GM21786 (cell line): ENCODE data around the gene PARP16.

ENCODE experiments used
- ATAC-seq: cut with Tn5 transposase; IDR thresholded peaks from one replicate; pipeline ENCODE4 v1.9.1; 2021; ENCODE audit not compliant: unreplicated experiment

The PARP16 gene, protein sequence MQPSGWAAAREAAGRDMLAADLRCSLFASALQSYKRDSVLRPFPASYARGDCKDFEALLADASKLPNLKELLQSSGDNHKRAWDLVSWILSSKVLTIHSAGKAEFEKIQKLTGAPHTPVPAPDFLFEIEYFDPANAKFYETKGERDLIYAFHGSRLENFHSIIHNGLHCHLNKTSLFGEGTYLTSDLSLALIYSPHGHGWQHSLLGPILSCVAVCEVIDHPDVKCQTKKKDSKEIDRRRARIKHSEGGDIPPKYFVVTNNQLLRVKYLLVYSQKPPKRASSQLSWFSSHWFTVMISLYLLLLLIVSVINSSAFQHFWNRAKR

DNA sequence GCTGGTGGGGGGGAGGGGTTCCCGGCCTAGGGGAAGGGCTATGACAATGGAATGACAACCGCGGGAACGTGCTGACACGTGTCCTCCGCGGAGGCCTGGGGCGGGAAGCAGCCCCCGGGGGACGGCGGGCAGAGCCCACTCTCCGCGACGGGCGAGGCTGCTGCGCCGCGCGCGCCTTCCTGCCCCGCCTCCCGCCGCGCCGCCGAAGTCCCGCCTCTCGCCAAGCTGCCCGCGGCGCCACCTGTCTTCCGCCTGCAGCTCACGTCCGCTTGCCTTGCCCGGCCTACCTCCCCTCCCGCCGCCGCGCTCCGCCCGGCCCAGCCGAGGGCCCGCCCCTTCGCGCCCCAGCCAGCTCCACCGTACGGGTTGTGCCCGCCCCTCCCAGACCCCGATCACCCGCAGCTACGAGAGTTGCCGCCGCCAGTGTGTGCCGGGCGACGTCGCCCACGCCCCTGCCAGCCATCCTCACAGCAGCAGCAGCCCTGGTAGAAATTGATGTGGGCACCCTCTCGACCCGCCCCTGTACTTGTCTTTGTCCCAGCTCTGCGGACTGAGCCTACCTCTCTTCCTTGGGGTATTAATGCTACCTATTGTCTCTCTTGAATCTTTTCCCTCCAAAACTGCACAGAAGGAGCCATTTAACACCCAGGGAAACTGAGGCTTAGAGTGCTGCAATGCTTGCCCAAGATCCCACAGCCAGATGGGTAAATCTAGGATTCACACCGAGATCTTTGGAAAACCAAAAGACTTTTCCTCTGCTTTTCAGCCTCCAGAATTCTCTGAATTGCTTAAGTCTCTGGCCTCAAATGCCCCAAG is at the start of gene PARP16:
Gene PARP16 (minus strand): TSS at position 180 of the 816 bp plus-strand sequence. CDS start 457 bp downstream, outside the sequence.
- ATAC-seq, result peak; percentile 93

DNA sequence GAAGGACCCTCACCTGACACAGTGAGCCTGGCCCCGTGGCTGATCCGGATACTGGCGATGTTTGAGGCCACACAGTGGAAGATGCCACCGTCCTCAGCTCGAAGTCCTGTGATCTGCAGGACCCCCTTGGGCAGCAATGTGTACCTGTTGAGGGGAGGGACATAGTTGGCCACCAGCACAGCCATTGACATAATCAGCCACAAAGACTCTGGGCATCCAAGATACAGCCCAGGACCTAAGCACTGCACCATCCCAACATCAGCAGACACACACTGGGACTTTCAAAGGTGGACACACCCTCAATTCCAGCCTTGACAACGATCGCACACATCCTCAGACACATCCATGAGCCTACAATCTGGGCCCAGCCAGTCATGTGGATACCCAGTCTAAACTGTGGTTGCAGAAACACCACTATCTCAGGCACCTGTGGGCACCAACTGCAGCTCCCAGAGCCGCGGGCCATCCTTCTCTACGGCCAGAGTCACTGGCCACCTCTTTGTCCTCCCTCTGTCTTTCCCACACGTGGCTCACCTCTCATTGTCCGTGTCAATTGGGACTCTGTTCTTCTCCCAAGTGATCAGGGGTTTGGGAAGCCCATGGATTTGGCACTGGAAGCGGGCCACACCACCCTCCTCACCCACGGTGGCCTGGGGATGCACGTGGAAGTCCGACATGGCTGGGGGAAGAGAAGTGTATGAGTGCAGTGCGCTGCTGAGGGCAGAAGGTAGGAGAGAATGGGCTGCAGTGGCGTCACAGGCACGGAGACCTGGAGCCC is 48.8 kb upstream of the PARP16 start:
- ATAC-seq, result no peak

GRCh38 chr15:65334586-65335231 is 48.0 kb upstream of the PARP16 start:
- no peak for ATAC-seq

DNA sequence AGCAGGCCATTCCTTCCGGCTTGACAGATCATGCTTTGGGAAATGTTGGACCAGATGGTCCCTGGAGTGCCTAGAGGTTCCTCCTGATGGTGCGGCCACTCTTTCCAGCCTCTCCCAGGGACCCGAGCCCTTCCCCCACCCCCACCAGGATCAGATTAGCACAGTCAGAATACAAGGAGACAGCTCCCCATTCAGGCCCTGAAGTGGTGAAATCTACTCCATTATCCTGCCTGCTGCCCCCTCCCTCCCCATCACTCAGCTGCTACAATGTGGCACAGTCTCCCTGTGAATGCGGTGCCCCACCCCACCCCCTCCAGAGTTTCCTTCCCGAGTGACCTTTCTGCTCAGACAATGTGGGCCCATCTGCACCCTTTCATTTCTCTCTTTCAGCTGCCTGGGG is 47.2 kb upstream of the PARP16 start:
- ATAC-seq, result no peak

DNA sequence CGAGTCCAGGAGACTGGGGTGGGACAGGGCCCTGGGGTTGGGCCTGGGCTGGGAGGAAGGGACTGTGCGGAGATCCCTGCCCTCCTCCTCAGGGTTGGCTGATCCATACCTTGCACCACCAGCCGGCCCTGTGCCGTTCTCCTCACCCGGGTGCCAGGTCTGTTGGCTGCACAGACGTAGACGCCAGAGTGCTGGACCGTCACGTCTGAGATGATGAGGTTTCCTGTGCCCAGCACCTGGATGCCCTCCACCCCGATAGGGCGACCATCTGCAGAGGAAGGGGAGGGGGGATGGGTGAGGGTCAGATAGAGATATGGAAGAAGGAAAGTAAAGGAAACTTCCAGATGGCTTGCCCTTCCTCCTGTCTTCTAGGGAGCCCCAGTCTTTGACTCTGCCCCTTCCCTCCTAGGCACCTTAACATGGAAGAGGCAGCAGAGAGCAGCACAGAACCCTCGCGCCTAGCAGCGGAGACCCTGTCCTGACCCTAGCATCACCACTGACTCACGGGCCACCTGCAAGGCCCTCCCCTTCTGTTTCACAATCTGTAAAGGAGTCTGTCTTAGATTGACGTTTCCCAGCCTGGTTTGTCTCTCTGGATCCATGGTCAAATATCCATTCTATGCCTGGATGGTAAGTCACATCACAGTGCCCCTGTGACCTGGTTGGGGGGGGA is 46.6 kb upstream of the PARP16 start:
- ATAC-seq, result no peak

DNA sequence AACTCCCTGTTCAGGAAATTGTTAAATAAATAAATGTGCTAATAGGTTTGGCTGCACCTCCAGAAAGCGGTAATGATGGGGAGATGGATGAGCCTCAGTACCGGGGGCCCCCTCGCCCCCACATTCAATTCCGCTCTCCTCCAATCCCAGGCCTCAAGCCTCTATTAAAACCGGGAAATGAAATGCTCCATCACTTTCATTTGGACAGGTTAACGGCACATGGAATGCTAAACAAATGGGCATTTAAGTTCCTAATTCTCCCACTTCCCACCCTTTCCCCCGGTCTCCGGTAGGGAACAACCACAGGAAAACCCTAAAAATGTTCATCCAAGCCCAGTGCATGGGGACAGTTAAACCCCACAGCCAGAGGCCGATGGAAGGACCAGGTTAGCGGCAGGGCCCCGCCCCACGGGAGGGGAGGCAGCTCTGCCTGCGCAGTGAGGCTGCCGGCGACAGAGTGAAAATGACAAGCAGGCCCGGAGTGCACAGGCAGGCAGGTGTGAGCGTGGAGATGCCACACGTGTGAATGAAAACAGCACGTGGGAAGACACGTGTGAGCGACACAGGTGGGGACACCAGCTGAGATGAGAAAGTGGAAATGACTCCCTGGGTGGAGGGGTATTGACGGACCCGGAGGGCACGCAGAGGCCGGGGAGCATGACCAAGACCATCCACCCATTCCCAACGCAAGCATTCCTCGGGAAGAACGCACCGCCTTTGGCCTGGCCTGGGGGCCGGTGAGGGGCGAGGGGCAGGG is 45.9 kb upstream of the PARP16 start:
- ATAC-seq, result no peak

DNA sequence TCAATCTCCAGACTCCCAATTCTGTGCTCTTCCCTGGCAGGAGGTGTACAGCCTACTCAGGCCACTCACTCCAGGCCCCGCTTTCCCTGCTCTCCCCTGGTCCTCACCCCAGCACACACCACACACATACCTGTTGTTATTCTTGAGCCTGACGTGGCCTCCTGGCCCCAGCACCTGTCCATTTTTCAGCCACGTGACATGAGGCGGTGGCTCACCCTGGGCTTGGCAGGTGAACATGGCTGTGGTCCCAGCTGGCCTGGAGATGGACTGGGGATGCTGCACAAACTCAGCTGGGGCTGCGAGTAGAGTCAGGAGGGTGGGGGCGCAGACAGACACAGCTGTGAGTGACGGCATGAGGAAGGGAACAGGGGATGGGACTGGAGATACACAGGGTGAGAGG is 45.1 kb upstream of the PARP16 start:
- ATAC-seq, result no peak

- ATAC-seq, result no peak
Observed at GRCh38 chr15:65330934-65331645, 44.4 kb upstream of the PARP16 start.

- ATAC-seq, result no peak
Observed at GRCh38 chr15:65329984-65330735, 43.5 kb upstream of the PARP16 start.

DNA sequence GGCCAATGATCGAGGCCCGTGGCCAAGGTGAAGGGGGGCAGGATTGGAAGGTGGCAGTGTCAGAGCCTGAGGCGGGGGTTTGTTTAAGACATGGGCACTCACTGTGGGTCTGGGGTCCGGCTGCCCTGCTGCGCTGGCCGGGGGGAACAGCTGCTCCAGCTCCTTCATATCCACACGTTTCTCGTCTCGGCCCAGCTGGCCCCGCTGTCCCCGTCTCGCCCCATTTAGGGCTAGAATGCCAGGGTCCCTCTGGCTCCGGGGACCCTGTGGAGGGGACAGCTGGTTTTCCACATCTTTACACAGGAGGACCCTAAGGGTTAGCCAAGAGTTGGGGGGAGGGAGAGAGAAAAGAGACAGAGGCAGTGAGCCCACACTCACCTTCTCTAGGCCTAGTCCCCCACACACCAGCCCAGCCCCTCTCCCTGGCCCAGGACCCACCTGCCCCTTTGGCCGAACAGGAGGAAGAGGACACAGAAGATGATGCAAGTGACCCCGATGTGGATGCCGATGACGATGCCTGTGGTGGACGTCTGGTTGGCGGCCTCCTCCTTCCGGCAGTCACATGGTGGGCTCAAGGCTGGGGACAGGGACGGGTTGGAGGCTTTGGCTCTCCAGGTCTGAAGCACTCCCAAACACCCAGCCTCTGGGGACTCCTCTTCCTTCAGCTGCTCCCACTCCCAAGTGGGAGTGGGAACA is 42.8 kb upstream of the PARP16 start:
- no peak for ATAC-seq

- no peak for ATAC-seq
Observed at GRCh38 chr15:65328506-65329287, 42.0 kb upstream of the PARP16 start.

DNA sequence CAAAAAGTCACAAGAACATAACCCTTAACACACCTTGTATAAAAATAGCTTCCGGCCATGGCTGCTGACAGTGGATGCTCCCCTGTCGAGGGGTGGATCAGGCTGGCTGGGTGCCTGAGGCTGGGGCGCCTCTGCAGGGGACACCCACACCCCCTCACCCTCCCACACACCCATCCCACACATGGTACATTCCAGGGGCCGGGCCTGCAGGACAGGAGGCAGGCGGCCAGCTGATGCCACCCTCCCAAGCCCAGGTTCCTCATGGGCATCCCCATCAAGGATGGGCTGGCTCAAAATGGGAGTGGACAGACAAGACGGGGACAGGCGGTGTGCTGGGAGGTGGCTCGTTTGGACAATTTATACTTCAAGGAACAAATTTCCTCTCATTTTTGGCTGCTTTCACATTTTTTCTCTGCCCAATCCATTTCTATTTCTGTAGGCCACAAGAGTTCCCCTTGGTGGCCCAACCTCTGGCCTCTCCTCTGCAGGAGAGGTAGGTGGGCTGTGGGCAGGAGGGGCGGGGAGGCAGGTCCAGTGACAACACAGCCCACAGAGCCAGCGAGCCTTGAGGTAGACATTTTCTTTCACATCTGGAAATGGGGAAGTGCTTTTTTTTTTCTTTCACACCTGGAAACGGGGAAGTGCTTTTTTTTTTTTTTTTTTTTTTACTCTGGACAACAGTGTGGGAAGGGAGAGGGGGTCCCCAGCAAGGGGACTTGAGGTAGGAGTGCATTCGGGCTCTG is 41.1 kb upstream of the PARP16 start:
- ATAC-seq, result no peak

- no peak for ATAC-seq
Observed at GRCh38 chr15:65326818-65327217, 40.1 kb upstream of the PARP16 start.

- ATAC-seq, result no peak
Observed at GRCh38 chr15:65326117-65326526, 39.4 kb upstream of the PARP16 start.

- no peak for ATAC-seq
Observed at GRCh38 chr15:65323071-65323511, 36.4 kb upstream of the PARP16 start.

GRCh38 chr15:65318870-65319356 is 32.2 kb upstream of the PARP16 start:
- peak; percentile 50 for ATAC-seq
